IMR-90 (cell line): Measurements from ENCODE around the gene SOSTDC1.

Source experiments
- CTCF ChIP-seq: conservative IDR thresholded peaks from 2 replicates; pipeline ENCODE4 v1.5.1; 2012; ENCODE audit warnings: mild to moderate bottlenecking, low read depth, low read length, improper control_type of control experiment
- ELK1 ChIP-seq: fragments of 150-350 bp; IDR thresholded peaks from 2 replicates; pipeline ENCODE4 v1.6.1; 2016; ENCODE audit warnings: low read depth, mild to moderate bottlenecking, low read length, moderate library complexity, borderline replicate concordance
- POLR2A ChIP-seq: IDR thresholded peaks from 2 replicates; pipeline ENCODE4 v1.6.1; 2012; ENCODE audit warnings: mild to moderate bottlenecking, low read depth, low read length

GRCh38 chr7:16511314-16511713, 45.8 kb upstream of the SOSTDC1 start:
- TF ChIP-seq CTCF (no peak), ELK1 (no peak), POLR2A (no peak)
